Measurements from ENCODE around the gene POGLUT3.

Gene POGLUT3

GRCh38 chr11:108498046-108498815 is at the start of gene POGLUT3 (continued):
- TF ChIP-seq ZBTB49 (tag by site-specific recombination; IDR thresholded peaks at IDR 0.05; ENCODE audit: low read depth), result no peak
- TF ChIP-seq ZNF221 (tag by site-specific recombination; IDR thresholded peaks at IDR 0.05; ENCODE audit: borderline replicate concordance), result no peak
- no peak for TF ChIP-seq ZNF37A (tag by site-specific recombination; IDR thresholded peaks at IDR 0.05)
- no peak for TF ChIP-seq ZNF155 (tag by site-specific recombination; IDR thresholded peaks at IDR 0.05)
- TF ChIP-seq, protein P1, sequence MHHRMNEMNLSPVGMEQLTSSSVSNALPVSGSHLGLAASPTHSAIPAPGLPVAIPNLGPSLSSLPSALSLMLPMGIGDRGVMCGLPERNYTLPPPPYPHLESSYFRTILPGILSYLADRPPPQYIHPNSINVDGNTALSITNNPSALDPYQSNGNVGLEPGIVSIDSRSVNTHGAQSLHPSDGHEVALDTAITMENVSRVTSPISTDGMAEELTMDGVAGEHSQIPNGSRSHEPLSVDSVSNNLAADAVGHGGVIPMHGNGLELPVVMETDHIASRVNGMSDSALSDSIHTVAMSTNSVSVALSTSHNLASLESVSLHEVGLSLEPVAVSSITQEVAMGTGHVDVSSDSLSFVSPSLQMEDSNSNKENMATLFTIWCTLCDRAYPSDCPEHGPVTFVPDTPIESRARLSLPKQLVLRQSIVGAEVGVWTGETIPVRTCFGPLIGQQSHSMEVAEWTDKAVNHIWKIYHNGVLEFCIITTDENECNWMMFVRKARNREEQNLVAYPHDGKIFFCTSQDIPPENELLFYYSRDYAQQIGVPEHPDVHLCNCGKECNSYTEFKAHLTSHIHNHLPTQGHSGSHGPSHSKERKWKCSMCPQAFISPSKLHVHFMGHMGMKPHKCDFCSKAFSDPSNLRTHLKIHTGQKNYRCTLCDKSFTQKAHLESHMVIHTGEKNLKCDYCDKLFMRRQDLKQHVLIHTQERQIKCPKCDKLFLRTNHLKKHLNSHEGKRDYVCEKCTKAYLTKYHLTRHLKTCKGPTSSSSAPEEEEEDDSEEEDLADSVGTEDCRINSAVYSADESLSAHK (tag by site-specific recombination; IDR thresholded peaks at IDR 0.05), result no peak
- TF ChIP-seq SCRT2 (tag by site-specific recombination; IDR thresholded peaks at IDR 0.05), result 0 out of 2 replicates have a peak, but pooled peaks have one; percentile 49
- no peak for TF ChIP-seq OSR2 (tag by site-specific recombination; IDR thresholded peaks at IDR 0.05)
- no peak for TF ChIP-seq ZNF548 (tag by site-specific recombination; IDR thresholded peaks at IDR 0.05)
- no peak for TF ChIP-seq ZNF707 (tag by site-specific recombination; IDR thresholded peaks at IDR 0.05)
- no peak for TF ChIP-seq ZNF121 (tag by site-specific recombination; IDR thresholded peaks at IDR 0.05)
- no peak for TF ChIP-seq TCF7L2 (IDR thresholded peaks at IDR 0.05; ENCODE audit: borderline replicate concordance, low read depth, low read length)
- no peak for TF ChIP-seq ZSCAN23 (tag by site-specific recombination; IDR thresholded peaks at IDR 0.05)
- TF ChIP-seq PRDM10 (tag by site-specific recombination; IDR thresholded peaks at IDR 0.05), result peak; percentile 87
- no peak for TF ChIP-seq ZNF776 (tag by site-specific recombination; IDR thresholded peaks at IDR 0.05; ENCODE audit: borderline replicate concordance)
- no peak for TF ChIP-seq MEIS1 (CRISPR knock-in tag; IDR thresholded peaks at IDR 0.05; ENCODE audit: borderline replicate concordance)
- TF ChIP-seq, protein P2, sequence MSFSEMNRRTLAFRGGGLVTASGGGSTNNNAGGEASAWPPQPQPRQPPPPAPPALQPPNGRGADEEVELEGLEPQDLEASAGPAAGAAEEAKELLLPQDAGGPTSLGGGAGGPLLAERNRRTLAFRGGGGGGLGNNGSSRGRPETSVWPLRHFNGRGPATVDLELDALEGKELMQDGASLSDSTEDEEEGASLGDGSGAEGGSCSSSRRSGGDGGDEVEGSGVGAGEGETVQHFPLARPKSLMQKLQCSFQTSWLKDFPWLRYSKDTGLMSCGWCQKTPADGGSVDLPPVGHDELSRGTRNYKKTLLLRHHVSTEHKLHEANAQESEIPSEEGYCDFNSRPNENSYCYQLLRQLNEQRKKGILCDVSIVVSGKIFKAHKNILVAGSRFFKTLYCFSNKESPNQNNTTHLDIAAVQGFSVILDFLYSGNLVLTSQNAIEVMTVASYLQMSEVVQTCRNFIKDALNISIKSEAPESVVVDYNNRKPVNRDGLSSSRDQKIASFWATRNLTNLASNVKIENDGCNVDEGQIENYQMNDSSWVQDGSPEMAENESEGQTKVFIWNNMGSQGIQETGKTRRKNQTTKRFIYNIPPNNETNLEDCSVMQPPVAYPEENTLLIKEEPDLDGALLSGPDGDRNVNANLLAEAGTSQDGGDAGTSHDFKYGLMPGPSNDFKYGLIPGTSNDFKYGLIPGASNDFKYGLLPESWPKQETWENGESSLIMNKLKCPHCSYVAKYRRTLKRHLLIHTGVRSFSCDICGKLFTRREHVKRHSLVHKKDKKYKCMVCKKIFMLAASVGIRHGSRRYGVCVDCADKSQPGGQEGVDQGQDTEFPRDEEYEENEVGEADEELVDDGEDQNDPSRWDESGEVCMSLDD (tag by site-specific recombination; IDR thresholded peaks at IDR 0.05), result peak; percentile 52; the same call in 1 of the 2 replicates
- TF ChIP-seq ZNF530 (tag by site-specific recombination; IDR thresholded peaks at IDR 0.05; ENCODE audit: low read depth), result no peak
- no peak for TF ChIP-seq ZNF132 (tag by site-specific recombination; IDR thresholded peaks at IDR 0.05; ENCODE audit: borderline replicate concordance)
- TF ChIP-seq ZNF350 (tag by site-specific recombination; IDR thresholded peaks at IDR 0.05), result no peak
- TF ChIP-seq, protein P3, sequence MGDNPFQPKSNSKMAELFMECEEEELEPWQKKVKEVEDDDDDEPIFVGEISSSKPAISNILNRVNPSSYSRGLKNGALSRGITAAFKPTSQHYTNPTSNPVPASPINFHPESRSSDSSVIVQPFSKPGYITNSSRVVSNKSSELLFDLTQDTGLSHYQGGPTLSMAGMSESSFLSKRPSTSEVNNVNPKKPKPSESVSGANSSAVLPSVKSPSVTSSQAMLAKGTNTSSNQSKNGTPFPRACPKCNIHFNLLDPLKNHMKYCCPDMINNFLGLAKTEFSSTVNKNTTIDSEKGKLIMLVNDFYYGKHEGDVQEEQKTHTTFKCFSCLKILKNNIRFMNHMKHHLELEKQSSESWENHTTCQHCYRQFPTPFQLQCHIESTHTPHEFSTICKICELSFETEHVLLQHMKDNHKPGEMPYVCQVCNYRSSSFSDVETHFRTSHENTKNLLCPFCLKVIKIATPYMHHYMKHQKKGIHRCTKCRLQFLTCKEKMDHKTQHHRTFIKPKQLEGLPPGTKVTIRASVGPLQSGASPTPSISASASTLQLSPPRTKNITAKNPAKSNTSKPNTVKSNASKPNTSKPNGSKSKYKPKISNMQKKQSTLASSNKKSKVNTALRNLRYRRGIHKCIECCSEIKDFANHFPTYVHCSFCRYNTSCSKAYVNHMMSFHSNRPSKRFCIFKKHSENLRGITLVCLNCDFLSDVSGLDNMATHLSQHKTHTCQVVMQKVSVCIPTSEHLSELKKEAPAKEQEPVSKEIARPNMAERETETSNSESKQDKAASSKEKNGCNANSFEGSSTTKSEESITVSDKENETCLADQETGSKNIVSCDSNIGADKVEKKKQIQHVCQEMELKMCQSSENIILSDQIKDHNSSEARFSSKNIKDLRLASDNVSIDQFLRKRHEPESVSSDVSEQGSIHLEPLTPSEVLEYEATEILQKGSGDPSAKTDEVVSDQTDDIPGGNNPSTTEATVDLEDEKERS (tag by site-specific recombination; IDR thresholded peaks at IDR 0.05), result 0 out of 2 replicates have a peak, but pooled peaks have one; percentile 61
- no peak for TF ChIP-seq FEZF1 (tag by site-specific recombination; IDR thresholded peaks at IDR 0.05)
- no peak for TF ChIP-seq ZNF473 (tag by site-specific recombination; IDR thresholded peaks at IDR 0.05)
- TF ChIP-seq YY2 (tag by site-specific recombination; IDR thresholded peaks at IDR 0.05), result no peak
- TF ChIP-seq WT1 (tag by site-specific recombination; IDR thresholded peaks at IDR 0.05), result peak; percentile 62; the same call in 1 of the 2 replicates
- peak; percentile 82 for TF ChIP-seq ZIC2 (tag by site-specific recombination; IDR thresholded peaks at IDR 0.05)

Measured in HEK293 (cell line).